ENCODE measurements around the gene TIAL1.

DNA sequence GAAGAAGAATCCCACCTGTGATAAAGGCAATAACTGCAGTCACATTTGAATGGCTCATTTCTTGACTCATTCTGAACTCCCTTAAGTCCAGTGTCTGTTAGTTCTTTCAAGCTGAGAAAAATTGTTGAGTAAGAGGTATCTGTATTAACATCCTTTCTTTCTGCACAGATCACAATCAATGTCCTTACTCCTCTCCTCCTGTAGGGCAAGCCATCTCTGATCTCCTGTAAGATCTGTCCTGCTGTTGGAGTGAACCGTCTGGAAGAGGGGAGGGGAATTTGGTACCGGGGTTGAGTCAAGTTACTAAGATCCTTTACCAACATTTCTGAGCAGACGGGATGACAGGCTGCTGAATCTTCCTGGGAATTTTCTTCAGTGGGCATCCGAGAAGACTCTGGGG, 34.7 kb downstream of the TIAL1 start:
- TF ChIP-seq, protein P1, sequence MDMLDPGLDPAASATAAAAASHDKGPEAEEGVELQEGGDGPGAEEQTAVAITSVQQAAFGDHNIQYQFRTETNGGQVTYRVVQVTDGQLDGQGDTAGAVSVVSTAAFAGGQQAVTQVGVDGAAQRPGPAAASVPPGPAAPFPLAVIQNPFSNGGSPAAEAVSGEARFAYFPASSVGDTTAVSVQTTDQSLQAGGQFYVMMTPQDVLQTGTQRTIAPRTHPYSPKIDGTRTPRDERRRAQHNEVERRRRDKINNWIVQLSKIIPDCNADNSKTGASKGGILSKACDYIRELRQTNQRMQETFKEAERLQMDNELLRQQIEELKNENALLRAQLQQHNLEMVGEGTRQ (IDR thresholded peaks at IDR 0.05; ENCODE audit: borderline replicate concordance, low read depth, low read length) = no peak
- TF ChIP-seq ESRRA (IDR thresholded peaks at IDR 0.05; ENCODE audit: low read length) (no peak), JUND (IDR thresholded peaks at IDR 0.05; ENCODE audit: low read depth, low read length) (no peak), SMC3 (IDR thresholded peaks at IDR 0.05; ENCODE audit: borderline replicate concordance, low read length) (no peak), SUZ12 (IDR thresholded peaks at IDR 0.05; ENCODE audit: unreplicated experiment) (no peak), MYC (IDR thresholded peaks at IDR 0.05; ENCODE audit: insufficient read depth, insufficient read length, insufficient replicate concordance, low read length, severe bottlenecking) (no peak), SIN3A (IDR thresholded peaks at IDR 0.05; ENCODE audit: low read depth, low read length) (no peak)
- TF ChIP-seq, protein P2, sequence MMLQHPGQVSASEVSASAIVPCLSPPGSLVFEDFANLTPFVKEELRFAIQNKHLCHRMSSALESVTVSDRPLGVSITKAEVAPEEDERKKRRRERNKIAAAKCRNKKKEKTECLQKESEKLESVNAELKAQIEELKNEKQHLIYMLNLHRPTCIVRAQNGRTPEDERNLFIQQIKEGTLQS (IDR thresholded peaks at IDR 0.05; ENCODE audit: borderline replicate concordance, extremely low read depth, low read depth, low read length) = no peak
- TF ChIP-seq, protein P3, sequence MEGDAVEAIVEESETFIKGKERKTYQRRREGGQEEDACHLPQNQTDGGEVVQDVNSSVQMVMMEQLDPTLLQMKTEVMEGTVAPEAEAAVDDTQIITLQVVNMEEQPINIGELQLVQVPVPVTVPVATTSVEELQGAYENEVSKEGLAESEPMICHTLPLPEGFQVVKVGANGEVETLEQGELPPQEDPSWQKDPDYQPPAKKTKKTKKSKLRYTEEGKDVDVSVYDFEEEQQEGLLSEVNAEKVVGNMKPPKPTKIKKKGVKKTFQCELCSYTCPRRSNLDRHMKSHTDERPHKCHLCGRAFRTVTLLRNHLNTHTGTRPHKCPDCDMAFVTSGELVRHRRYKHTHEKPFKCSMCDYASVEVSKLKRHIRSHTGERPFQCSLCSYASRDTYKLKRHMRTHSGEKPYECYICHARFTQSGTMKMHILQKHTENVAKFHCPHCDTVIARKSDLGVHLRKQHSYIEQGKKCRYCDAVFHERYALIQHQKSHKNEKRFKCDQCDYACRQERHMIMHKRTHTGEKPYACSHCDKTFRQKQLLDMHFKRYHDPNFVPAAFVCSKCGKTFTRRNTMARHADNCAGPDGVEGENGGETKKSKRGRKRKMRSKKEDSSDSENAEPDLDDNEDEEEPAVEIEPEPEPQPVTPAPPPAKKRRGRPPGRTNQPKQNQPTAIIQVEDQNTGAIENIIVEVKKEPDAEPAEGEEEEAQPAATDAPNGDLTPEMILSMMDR (IDR thresholded peaks at IDR 0.05 in 2 of 3, conservative IDR thresholded peaks at IDR 0.05 in 1 of 3; ENCODE audit: control insufficient read depth in 2 of 3, extremely low read depth in 1 of 3, insufficient read depth in 1 of 3, low read depth in 3 of 3, low read length in 3 of 3) = no peak
- TF ChIP-seq, protein P4, sequence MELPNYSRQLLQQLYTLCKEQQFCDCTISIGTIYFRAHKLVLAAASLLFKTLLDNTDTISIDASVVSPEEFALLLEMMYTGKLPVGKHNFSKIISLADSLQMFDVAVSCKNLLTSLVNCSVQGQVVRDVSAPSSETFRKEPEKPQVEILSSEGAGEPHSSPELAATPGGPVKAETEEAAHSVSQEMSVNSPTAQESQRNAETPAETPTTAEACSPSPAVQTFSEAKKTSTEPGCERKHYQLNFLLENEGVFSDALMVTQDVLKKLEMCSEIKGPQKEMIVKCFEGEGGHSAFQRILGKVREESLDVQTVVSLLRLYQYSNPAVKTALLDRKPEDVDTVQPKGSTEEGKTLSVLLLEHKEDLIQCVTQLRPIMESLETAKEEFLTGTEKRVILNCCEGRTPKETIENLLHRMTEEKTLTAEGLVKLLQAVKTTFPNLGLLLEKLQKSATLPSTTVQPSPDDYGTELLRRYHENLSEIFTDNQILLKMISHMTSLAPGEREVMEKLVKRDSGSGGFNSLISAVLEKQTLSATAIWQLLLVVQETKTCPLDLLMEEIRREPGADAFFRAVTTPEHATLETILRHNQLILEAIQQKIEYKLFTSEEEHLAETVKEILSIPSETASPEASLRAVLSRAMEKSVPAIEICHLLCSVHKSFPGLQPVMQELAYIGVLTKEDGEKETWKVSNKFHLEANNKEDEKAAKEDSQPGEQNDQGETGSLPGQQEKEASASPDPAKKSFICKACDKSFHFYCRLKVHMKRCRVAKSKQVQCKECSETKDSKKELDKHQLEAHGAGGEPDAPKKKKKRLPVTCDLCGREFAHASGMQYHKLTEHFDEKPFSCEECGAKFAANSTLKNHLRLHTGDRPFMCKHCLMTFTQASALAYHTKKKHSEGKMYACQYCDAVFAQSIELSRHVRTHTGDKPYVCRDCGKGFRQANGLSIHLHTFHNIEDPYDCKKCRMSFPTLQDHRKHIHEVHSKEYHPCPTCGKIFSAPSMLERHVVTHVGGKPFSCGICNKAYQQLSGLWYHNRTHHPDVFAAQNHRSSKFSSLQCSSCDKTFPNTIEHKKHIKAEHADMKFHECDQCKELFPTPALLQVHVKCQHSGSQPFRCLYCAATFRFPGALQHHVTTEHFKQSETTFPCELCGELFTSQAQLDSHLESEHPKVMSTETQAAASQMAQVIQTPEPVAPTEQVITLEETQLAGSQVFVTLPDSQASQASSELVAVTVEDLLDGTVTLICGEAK (IDR thresholded peaks at IDR 0.05; ENCODE audit: borderline replicate concordance) = no peak
- TF ChIP-seq, protein P5, sequence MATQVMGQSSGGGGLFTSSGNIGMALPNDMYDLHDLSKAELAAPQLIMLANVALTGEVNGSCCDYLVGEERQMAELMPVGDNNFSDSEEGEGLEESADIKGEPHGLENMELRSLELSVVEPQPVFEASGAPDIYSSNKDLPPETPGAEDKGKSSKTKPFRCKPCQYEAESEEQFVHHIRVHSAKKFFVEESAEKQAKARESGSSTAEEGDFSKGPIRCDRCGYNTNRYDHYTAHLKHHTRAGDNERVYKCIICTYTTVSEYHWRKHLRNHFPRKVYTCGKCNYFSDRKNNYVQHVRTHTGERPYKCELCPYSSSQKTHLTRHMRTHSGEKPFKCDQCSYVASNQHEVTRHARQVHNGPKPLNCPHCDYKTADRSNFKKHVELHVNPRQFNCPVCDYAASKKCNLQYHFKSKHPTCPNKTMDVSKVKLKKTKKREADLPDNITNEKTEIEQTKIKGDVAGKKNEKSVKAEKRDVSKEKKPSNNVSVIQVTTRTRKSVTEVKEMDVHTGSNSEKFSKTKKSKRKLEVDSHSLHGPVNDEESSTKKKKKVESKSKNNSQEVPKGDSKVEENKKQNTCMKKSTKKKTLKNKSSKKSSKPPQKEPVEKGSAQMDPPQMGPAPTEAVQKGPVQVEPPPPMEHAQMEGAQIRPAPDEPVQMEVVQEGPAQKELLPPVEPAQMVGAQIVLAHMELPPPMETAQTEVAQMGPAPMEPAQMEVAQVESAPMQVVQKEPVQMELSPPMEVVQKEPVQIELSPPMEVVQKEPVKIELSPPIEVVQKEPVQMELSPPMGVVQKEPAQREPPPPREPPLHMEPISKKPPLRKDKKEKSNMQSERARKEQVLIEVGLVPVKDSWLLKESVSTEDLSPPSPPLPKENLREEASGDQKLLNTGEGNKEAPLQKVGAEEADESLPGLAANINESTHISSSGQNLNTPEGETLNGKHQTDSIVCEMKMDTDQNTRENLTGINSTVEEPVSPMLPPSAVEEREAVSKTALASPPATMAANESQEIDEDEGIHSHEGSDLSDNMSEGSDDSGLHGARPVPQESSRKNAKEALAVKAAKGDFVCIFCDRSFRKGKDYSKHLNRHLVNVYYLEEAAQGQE (IDR thresholded peaks at IDR 0.05; ENCODE audit: low read depth, low read length) = no peak
- TF ChIP-seq, protein P6, sequence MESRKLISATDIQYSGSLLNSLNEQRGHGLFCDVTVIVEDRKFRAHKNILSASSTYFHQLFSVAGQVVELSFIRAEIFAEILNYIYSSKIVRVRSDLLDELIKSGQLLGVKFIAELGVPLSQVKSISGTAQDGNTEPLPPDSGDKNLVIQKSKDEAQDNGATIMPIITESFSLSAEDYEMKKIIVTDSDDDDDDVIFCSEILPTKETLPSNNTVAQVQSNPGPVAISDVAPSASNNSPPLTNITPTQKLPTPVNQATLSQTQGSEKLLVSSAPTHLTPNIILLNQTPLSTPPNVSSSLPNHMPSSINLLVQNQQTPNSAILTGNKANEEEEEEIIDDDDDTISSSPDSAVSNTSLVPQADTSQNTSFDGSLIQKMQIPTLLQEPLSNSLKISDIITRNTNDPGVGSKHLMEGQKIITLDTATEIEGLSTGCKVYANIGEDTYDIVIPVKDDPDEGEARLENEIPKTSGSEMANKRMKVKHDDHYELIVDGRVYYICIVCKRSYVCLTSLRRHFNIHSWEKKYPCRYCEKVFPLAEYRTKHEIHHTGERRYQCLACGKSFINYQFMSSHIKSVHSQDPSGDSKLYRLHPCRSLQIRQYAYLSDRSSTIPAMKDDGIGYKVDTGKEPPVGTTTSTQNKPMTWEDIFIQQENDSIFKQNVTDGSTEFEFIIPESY (IDR thresholded peaks at IDR 0.05) = no peak
